ENCODE results near the gene PLD5.

- no peak for TF ChIP-seq CTCF (IDR thresholded peaks at IDR 0.05; ENCODE audit: extremely low read depth in 1 of 2, insufficient read depth in 1 of 2, low read depth in 1 of 2, low read length in 2 of 2)
- no peak for TF ChIP-seq MAX (IDR thresholded peaks at IDR 0.05; ENCODE audit: insufficient read depth, insufficient read length)
- no peak for TF ChIP-seq MYC (IDR thresholded peaks at IDR 0.05; ENCODE audit: low read depth, low read length)
- TF ChIP-seq POLR2AphosphoS5 (IDR thresholded peaks at IDR 0.05; ENCODE audit: insufficient read depth, low read depth, low read length) = no peak
- no peak for TF ChIP-seq POLR2A (IDR thresholded peaks at IDR 0.05; ENCODE audit: low read depth, low read length)
- peak; percentile 26 for TF ChIP-seq EZH2 (IDR thresholded peaks at IDR 0.05; ENCODE audit: borderline replicate concordance, low read depth, low read length, severe bottlenecking)
- no peak for TF ChIP-seq JUN (IDR thresholded peaks at IDR 0.05; ENCODE audit: borderline replicate concordance, insufficient read depth, insufficient read length, low read depth)
- TF ChIP-seq FOS (IDR thresholded peaks at IDR 0.05; ENCODE audit: borderline replicate concordance, insufficient read depth, low read length) = no peak
- TF ChIP-seq GATA2 (IDR thresholded peaks at IDR 0.05; ENCODE audit: insufficient read depth, insufficient read length, low read depth, low read length) = no peak
Measured at GRCh38 chr1:242525360-242525722, 844 bp upstream of the PLD5 start.

Data from endothelial cell of umbilical vein (primary cell).